MM.1S (cell line): ENCODE data around the gene SNTB2.

Source experiments
- DNase-seq: peaks from one replicate; pipeline ENCODE4 v3.0.0-alpha.2; 2015
- H2AFZ ChIP-seq: fragments of 300-600 bp; sonication (generic); 2 replicates; pipeline ENCODE4 v1.6.0; 2016; ENCODE audit warnings: antibody characterized with exemption, low read length
- H3F3A ChIP-seq: fragments of 300-600 bp; sonication (generic); 2 replicates; pipeline ENCODE4 v1.6.1; 2016; ENCODE audit warnings: mild to moderate bottlenecking, antibody characterized with exemption, low read length, moderate library complexity, mixed read lengths; ENCODE audit not compliant: insufficient read depth
- H3K27ac ChIP-seq: fragments of 300-600 bp; sonication (generic); 2 replicates; pipeline ENCODE4 v1.5.1; 2016; ENCODE audit warnings: mild to moderate bottlenecking, low read length
- H3K27me3 ChIP-seq: fragments of 300-600 bp; sonication (generic); replicated peaks from 2 replicates; pipeline ENCODE4 v1.6.0; 2016; ENCODE audit warnings: low read length; ENCODE audit not compliant: insufficient read depth
- H3K36me3 ChIP-seq: fragments of 300-600 bp; sonication (generic); replicated peaks from 2 replicates; pipeline ENCODE4 v1.6.1; 2016; ENCODE audit warnings: mild to moderate bottlenecking, low read length, mixed read lengths; ENCODE audit not compliant: insufficient read depth
- H3K4me1 ChIP-seq: fragments of 300-600 bp; sonication (generic); 2 replicates; pipeline ENCODE4 v1.6.1; 2016; ENCODE audit warnings: low read length, mixed read lengths
- H3K4me2 ChIP-seq: fragments of 300-600 bp; sonication (generic); 2 replicates; pipeline ENCODE4 v1.6.0; 2016; ENCODE audit warnings: low read depth, low read length
- H3K4me3 ChIP-seq: fragments of 300-600 bp; sonication (generic); 2 replicates; pipeline ENCODE4 v1.5.1; 2016; ENCODE audit warnings: low read length, mixed read lengths
- H3K79me2 ChIP-seq: fragments of 300-600 bp; sonication (generic); 2 replicates; pipeline ENCODE4 v1.6.1; 2016; ENCODE audit warnings: mixed run types, low read length, mixed read lengths
- H3K9ac ChIP-seq: fragments of 300-600 bp; sonication (generic); 2 replicates; pipeline ENCODE4 v1.6.1; 2016; ENCODE audit warnings: low read length, mixed read lengths
- H3K9me2 ChIP-seq: fragments of 300-600 bp; sonication (generic); replicated peaks from 2 replicates; pipeline ENCODE4 v1.6.1; 2016; ENCODE audit warnings: mild to moderate bottlenecking, low read length, mixed read lengths; ENCODE audit not compliant: insufficient read depth
- H3K9me3 ChIP-seq: fragments of 300-600 bp; sonication (generic); replicated peaks from 2 replicates; pipeline ENCODE4 v1.6.1; 2016; ENCODE audit warnings: mild to moderate bottlenecking, low read length, mixed read lengths; ENCODE audit not compliant: insufficient read depth
- H4K20me1 ChIP-seq: fragments of 300-600 bp; sonication (generic); 2 replicates; pipeline ENCODE4 v1.6.1; 2016; ENCODE audit warnings: mild to moderate bottlenecking, low read length, moderate library complexity, mixed read lengths; ENCODE audit not compliant: insufficient read depth
- CTCF ChIP-seq: fragments of 300-600 bp; sonication (generic); IDR thresholded peaks from 2 replicates; pipeline ENCODE4 v1.5.1; 2016; ENCODE audit warnings: antibody characterized with exemption, low read length, mixed read lengths
- EZH2 ChIP-seq: fragments of 300-600 bp; sonication (generic); optimal IDR thresholded peaks from 2 replicates; pipeline ENCODE3; 2017; ENCODE audit warnings: low read depth, mild to moderate bottlenecking, antibody characterized with exemption, low read length, mixed read lengths
- EZH2phosphoT487 ChIP-seq: fragments of 300-600 bp; sonication (generic); IDR thresholded peaks from 2 replicates; pipeline ENCODE4 v1.6.1; 2018; ENCODE audit warnings: antibody characterized with exemption, low read length

SNTB2 gene

GRCh38 chr16:69351309-69352027, 164.5 kb downstream of the SNTB2 start, which contains the start of gene TMED6:
Gene TMED6 (minus strand): TSS chr16:69351786. CDS start chr16:69351753, 33 bp downstream.
- no peak within 1 kb of the TSS for H2AFZ ChIP-seq
- H3K9me3 ChIP-seq = no peaks in the 10 kb centered on the region
- H3K4me1 ChIP-seq = no peaks in the 10 kb centered on the region
- no peaks in the 10 kb centered on the region for H3K27me3 ChIP-seq
- 0 out of 2 replicates have a peak, but pooled peaks cover 3% of the 10 kb centered on the region for H3K36me3 ChIP-seq
- no peaks in the 10 kb centered on the region for H4K20me1 ChIP-seq
- H3K9ac ChIP-seq = no peak within 1 kb of the TSS
- TF ChIP-seq EZH2 (no peak), CTCF (no peak), EZH2phosphoT487 (no peak)
- H3K4me3 ChIP-seq = no peak within 1 kb of the TSS
- no peaks in the 10 kb centered on the region for H3K79me2 ChIP-seq
- H3K4me2 ChIP-seq = no peak within 1 kb of the TSS
- DNase-seq = no peak
- no peak within 1 kb of the TSS for H3K27ac ChIP-seq
- H3K9me2 ChIP-seq = no peaks in the 10 kb centered on the region
- H3F3A ChIP-seq = 0 out of 2 replicates have a peak, but pooled peaks cover 5% of the 10 kb centered on the region
